T-helper 1 cell treated with Interleukin-12 subunit alpha and Interleukin-12 subunit beta and Interleukin-4 antibody, amounts not matched to agents 30 μg/mL and 1 μg/mL, for 36 hours (primary cell): Measurements from ENCODE around the gene ORM2.

Source experiments
- H3K27ac Mint-ChIP-seq: one replicate; pipeline ENCODE4 v1.8.0; 2021; ENCODE audit warnings: mild to moderate bottlenecking, mixed read lengths
- H3K27me3 Mint-ChIP-seq: one replicate; pipeline ENCODE4 v1.8.0; 2021; ENCODE audit warnings: low read depth, mixed read lengths
- H3K36me3 Mint-ChIP-seq: one replicate; pipeline ENCODE4 v1.8.0; 2021; ENCODE audit warnings: low read depth, mixed read lengths
- H3K4me1 Mint-ChIP-seq: one replicate; pipeline ENCODE4 v1.8.0; 2021; ENCODE audit warnings: low read depth, mixed read lengths
- H3K4me3 Mint-ChIP-seq: one replicate; pipeline ENCODE4 v1.8.0; 2021; ENCODE audit warnings: mild to moderate bottlenecking, moderate library complexity, mixed read lengths
- H3K9me3 Mint-ChIP-seq: one replicate; pipeline ENCODE4 v1.8.0; 2021; ENCODE audit warnings: mixed read lengths

ORM2 gene

DNA sequence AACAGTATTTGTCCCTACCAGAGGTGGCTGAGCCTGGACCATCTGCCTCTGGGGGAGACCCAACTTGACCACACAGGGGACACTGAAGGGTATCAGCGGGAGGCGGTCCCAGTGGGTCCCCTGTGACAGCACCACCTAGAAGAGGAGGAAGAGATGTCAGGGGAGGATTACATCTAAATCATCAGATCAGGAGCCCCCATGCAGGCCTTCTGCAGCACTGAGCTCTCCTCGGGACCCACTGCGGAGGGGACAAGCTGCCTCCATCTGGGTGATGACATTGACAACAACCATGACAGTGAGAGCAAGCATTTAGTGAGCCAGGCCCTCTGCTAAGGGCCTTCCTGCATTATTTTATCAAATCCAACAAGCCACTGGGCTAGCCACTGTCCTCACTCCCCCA, 12.3 kb downstream of the ORM2 start:
- Mint-ChIP-seq H3K4me3 (no peak overlapping the region), H3K9me3 (no peaks in the 10 kb centered on the region), H3K27me3 (no peaks in the 10 kb centered on the region), H3K4me1 (peaks cover 26% of the 10 kb centered on the region), H3K36me3 (peaks cover 83% of the 10 kb centered on the region), H3K27ac (peak overlapping the region; percentile 26)

DNA sequence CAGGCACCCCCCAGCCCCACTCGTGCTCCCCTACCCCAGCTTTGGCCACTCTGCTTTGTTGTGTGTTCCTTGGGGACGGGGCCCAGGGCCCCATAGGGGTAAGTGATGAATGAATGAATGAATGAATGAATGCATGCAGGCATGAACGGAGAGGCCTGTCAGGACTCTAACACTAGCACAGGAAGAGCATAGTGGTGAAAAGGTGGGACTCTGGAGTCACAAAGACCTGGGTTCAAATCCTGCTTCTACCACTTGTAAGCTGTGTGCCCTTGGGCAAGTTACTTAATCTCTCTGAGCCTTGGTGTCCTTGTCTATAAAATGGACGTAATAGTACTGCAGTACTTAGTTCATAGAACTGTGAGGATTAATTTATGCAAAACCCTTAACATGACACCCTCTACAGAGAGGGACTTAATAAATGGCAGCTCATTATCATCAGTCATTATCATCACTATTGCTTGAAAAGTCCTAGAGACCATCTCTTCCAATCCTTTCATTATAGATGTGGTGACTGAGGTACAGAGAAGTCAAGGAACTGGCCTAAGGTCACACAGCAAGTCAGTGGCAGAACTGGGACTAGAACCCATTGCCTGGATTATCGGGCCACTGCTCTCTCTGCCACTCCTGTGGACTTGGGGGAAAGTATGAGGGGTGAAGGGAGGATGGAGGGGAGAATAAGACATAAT, 13.2 kb downstream of the ORM2 start:
- H3K9me3 Mint-ChIP-seq = no peaks in the 10 kb centered on the region
- H3K4me3 Mint-ChIP-seq = no peak overlapping the region
- H3K4me1 Mint-ChIP-seq = peaks cover 26% of the 10 kb centered on the region
- H3K36me3 Mint-ChIP-seq = peaks cover 83% of the 10 kb centered on the region
- H3K27ac Mint-ChIP-seq = no peak overlapping the region
- no peaks in the 10 kb centered on the region for H3K27me3 Mint-ChIP-seq

DNA sequence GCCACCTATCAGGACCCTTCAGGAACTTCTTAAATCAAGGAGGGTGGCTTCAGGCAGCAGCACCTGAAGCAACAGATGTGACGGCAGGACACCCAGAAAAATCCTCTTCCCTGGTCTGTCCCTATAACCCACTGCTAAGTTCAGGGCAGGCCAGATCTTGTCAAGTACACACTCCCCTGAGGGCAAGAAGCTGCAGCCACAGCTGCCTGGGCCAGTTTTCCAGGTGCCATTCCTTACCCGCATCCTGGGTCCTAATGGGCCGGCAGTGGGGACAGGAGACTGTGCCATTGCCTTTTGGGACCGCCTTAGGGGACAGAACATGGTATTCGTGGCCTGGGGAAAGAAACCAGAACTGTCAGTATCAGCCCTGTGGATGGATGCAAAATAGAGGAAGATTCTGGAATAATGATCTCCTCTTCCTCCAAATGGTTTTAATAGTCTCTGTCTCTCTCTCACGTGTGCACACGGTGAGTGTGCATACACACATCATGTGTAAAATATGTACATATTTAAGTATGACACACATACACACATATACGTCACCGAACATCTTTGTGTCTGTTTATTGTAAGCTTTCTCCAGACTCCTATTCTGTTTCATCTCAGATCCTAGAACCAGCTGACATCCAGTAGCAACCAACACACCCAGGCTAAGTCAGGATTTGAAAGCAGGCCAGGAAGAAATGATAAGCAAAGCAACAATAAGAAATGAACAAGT, 14.0 kb downstream of the ORM2 start:
- Mint-ChIP-seq H3K27me3 (no peaks in the 10 kb centered on the region), H3K36me3 (peaks cover 85% of the 10 kb centered on the region), H3K4me1 (peaks cover 30% of the 10 kb centered on the region), H3K9me3 (no peaks in the 10 kb centered on the region), H3K4me3 (no peak overlapping the region), H3K27ac (no peak overlapping the region)

DNA sequence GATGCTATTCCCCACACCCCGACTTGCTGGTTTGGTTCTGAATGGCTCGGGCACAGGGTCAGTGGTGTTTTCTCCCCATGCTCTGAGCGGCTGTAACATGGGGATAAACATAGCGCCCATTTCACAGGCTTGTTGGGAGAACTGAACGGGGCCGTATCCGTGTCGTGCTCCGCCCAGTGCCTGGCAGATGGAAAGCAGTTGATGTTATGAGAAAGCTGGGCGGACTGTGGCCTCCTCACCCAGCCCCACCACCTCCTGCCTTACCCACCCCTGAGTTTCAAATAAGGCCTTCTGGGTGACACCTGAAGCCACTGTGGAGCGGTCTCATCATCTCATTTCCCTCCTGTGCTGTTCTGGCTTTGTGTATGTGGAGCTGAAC, 14.5 kb downstream of the ORM2 start:
- H3K4me1 Mint-ChIP-seq = peaks cover 31% of the 10 kb centered on the region
- H3K36me3 Mint-ChIP-seq = peaks cover 85% of the 10 kb centered on the region
- no peaks in the 10 kb centered on the region for H3K9me3 Mint-ChIP-seq
- no peak overlapping the region for H3K27ac Mint-ChIP-seq
- no peaks in the 10 kb centered on the region for H3K27me3 Mint-ChIP-seq
- no peak overlapping the region for H3K4me3 Mint-ChIP-seq

DNA sequence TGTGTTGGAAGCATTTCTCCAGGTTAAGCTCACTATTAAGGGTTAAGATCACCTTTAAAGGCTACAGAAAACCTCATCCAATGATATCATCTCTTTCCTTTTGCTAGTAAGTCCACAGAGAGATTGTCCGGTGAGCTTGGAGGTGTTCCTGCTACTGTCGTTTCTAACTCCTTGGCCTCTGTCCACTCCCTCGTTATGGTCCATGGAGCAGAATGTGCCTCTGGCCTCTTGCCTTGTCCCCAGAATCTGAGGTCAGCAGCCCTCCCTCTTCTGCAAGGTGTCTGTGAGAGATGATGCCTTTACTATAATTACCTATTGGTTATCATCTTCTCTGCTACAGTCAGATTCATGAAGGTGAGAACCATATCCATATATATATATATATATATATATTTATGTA, 15.0 kb downstream of the ORM2 start:
- H3K4me3 Mint-ChIP-seq = no peak overlapping the region
- H3K9me3 Mint-ChIP-seq = no peaks in the 10 kb centered on the region
- no peak overlapping the region for H3K27ac Mint-ChIP-seq
- H3K4me1 Mint-ChIP-seq = peaks cover 32% of the 10 kb centered on the region
- no peaks in the 10 kb centered on the region for H3K27me3 Mint-ChIP-seq
- peaks cover 85% of the 10 kb centered on the region for H3K36me3 Mint-ChIP-seq

DNA sequence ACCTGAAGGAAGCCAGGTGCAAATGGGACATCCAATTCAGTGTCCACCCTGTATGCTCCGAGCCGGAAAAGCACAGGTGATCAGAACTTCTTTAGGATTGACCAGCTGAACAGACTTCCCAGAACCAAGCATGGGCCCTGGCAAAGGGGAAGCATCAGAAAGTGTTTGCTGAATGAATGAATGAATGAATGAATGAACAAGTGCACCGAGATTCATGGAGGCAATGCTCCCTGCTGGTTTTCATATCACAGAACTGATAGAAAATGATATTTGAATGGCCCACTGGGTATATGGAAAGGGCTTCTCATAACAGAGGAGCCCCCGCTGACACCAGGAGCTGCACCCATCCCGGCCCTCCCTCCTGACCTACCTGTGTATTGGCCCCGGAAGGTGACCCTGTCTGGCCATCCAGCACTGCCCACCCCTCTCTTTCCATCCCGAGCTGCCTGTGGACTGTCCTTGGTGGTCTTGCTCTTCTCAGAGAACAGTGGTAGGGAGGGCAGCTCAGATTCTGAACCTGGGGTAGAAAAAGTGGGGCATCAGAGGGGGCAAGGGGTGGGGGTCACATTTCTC, 15.9 kb downstream of the ORM2 start:
- no peaks in the 10 kb centered on the region for H3K9me3 Mint-ChIP-seq
- peaks cover 40% of the 10 kb centered on the region for H3K4me1 Mint-ChIP-seq
- H3K27ac Mint-ChIP-seq = no peak overlapping the region
- no peaks in the 10 kb centered on the region for H3K27me3 Mint-ChIP-seq
- H3K36me3 Mint-ChIP-seq = peaks cover 87% of the 10 kb centered on the region
- H3K4me3 Mint-ChIP-seq = no peak overlapping the region

DNA sequence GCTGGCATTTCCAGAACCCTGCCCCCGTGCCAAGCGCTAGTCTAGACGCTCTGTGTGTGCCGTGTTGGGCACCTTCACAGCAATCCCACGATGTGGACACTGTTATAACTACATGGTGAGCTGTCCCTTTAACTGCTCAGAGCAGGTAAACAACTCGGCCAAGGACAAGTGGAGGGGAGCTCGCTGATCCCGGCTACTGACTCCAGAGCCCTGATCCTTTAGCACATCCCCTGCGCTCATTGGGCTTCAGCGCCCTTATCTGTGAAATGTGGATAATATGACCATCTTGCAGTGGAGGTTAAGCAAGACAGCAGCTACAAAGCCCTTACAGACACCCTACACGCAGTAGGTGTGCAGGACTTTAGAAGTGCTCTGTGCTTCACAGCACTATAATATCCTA, 16.5 kb downstream of the ORM2 start:
- no peak overlapping the region for H3K27ac Mint-ChIP-seq
- peaks cover 42% of the 10 kb centered on the region for H3K4me1 Mint-ChIP-seq
- no peak overlapping the region for H3K4me3 Mint-ChIP-seq
- H3K36me3 Mint-ChIP-seq = peaks cover 85% of the 10 kb centered on the region
- H3K27me3 Mint-ChIP-seq = no peaks in the 10 kb centered on the region
- no peaks in the 10 kb centered on the region for H3K9me3 Mint-ChIP-seq

DNA sequence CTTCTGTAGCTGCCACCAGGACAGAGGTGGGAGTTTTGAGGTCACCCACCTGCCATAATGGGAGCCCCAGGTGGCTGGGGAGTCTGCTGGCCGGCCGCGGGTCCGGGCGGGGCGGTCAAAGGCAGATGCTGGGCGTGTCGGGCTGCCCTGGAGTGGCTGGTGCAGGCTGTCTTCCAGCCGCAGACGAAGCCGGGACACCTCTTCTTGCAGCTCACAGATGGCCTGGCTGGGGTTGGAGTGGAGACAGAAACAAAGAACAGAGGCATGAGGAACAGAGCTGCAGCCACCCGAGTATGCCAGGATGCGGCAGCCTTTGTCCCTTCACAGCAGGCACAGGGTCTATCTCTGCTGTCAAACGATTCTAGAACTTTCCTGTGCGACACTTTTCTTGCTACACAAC, 18.0 kb downstream of the ORM2 start:
- peaks cover 39% of the 10 kb centered on the region for H3K4me1 Mint-ChIP-seq
- peak overlapping the region; percentile 41 for H3K27ac Mint-ChIP-seq
- peaks cover 80% of the 10 kb centered on the region for H3K36me3 Mint-ChIP-seq
- no peaks in the 10 kb centered on the region for H3K27me3 Mint-ChIP-seq
- H3K9me3 Mint-ChIP-seq = no peaks in the 10 kb centered on the region
- H3K4me3 Mint-ChIP-seq = no peak overlapping the region

DNA sequence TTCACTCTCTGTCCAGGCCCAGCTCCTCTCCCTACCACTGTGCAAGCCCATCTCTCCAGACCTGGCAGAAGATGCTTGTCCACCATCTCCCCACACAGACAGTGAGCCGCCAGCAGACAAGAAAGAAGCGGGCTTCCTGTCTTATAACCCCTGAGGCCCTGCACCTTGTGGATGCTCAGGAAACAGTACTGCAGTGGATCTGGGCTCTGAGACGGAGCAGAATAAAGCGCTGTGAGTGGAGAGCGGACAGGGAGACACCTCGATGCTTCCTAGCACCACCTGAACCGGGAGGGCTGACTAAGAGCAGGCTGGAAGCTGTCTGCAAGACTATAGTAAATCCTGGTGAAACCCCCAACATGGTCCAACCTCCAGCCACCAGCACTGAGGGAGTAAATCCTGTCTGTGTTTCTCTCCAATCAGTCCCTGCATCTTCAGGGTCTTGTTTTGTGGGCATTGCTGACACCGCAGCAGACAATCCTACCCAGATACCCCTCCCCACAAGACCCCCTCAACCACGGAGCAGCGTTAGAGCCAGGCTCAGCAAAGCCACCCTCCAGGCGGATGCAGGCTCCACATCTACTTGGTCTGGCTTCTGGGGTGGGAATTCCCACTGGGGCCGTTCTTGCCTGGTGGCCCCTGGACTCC, 18.7 kb downstream of the ORM2 start:
- Mint-ChIP-seq H3K4me1 (peaks cover 37% of the 10 kb centered on the region), H3K9me3 (no peaks in the 10 kb centered on the region), H3K27me3 (no peaks in the 10 kb centered on the region), H3K36me3 (peaks cover 77% of the 10 kb centered on the region), H3K4me3 (no peak overlapping the region), H3K27ac (peak overlapping the region; percentile 92)

DNA sequence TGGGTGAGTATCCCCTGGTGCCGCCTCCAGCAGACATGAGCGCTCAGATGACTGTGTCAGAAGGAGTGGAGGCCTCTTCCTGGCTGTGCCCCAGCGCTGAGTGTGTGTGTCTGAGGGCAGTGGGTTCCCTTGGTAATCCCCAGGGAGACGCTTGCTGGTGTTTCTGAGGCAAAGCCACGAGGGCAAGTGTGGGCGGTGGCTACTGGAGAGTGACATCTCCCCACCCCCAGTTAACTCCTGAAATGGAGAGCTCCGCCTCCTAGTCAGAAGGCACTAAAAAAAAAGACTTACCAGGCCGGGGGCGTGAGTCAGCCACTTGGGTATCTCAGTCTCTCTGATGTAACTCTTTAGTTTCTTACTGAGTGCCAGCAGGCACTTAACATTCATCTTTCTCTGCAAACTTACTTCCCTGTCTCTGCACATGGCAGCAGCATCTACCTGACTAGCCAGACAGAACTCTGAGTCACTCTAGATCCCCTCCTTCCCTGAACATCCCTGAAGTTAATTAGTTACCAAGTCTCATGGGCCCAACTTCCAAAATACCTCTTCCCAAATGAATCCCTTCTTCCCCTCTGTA, 19.3 kb downstream of the ORM2 start:
- Mint-ChIP-seq H3K27ac (peak overlapping the region; percentile 92), H3K4me1 (peaks cover 35% of the 10 kb centered on the region), H3K27me3 (no peaks in the 10 kb centered on the region), H3K4me3 (peak overlapping the region; percentile 52), H3K9me3 (no peaks in the 10 kb centered on the region), H3K36me3 (peaks cover 73% of the 10 kb centered on the region)

DNA sequence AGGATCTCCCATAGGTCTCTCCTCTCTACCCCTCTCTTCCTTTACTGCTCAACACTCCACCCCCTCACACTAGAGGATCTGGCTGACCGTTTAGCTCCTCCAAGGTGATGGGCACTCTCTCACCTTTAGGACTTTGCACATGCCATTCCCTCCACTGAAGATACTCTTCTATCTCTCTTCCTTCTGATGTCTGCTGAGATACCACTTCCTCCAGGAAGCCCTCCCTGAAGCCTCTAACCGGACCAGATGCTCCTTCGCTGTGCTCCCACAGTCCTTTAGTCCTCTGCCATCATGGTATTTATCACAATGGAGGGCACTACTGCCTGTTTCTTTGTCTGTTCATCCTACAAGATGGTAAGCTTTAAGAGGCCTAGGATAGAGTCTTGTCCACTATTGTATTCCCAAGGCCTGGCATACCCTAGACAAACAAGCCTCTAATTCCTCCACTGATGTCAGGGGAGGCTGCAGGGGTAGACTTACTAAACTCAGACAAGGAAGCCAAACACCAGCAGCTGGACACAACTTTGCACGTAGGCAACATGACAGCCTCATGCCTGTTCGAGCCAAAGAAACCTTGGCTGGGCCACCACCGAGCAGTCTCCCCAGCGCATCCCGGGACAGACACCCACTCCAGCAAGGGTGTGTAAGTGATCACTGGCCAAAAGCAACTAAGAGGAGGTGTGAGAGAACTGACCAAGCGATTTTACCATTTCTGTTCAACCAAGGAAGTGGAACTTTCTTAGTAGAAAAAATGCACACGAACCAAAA, 20.2 kb downstream of the ORM2 start:
- peak overlapping the region; percentile 92 for H3K27ac Mint-ChIP-seq
- H3K9me3 Mint-ChIP-seq = no peaks in the 10 kb centered on the region
- H3K4me3 Mint-ChIP-seq = peak overlapping the region; percentile 52
- peaks cover 30% of the 10 kb centered on the region for H3K4me1 Mint-ChIP-seq
- H3K36me3 Mint-ChIP-seq = peaks cover 65% of the 10 kb centered on the region
- H3K27me3 Mint-ChIP-seq = no peaks in the 10 kb centered on the region

DNA sequence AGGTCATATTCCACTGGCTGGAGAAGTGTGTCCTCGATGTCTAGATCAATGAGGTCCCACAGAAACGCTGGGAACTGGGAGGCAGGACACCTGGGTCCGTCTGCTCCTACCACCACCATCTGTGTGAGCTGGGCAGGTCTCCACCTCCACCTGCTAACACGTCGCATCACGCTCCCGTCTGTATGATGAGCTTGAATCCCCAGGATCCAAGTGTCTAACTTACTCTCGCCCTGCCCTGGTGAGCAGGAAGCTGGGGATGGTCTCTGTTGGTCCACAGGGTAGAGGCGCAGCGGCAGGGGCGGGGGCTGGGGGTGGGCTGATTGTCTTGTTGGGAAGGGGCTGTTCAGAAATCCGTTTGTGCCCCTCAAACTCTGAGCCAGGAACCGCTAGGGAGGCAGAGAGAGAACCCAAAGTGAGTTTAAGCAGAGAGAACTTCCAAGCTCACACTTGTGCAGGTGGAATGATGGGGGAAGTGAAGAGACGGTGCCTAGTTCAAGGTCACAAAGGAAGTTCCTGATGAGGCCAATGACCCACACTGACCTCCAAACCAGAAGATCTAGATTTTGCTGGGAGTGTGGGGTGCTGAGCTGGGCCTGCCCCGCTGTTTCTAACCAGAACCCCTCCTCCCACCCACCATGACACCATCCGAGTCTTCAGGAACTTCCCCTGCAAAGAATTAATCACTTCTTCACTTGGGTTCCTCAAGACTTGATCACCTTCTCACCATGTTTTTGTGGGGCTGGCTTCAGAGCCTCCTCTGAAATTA, 21.1 kb downstream of the ORM2 start:
- H3K36me3 Mint-ChIP-seq = peaks cover 57% of the 10 kb centered on the region
- H3K27ac Mint-ChIP-seq = peak overlapping the region; percentile 92
- no peaks in the 10 kb centered on the region for H3K27me3 Mint-ChIP-seq
- no peaks in the 10 kb centered on the region for H3K9me3 Mint-ChIP-seq
- peaks cover 30% of the 10 kb centered on the region for H3K4me1 Mint-ChIP-seq
- no peak overlapping the region for H3K4me3 Mint-ChIP-seq

DNA sequence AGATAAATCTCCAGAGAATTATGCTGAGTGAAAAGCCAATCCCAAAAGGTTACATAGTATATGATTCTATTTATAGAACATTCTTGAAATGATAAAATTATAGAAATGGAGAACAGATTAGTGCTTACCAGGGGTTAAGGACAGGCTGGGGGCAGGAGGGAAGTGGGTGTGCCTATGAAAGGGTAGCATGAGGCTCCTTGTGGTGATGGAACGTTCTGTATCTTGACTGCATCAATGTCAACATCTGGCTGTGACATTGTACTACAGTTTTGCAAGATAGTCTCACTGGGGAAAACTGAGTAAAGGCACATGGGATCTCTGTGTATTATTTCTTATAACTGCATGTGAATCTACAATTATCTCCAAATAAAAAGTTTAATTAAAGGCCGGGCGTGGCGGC, 22.3 kb downstream of the ORM2 start:
- peak overlapping the region; percentile 31 for H3K27ac Mint-ChIP-seq
- no peaks in the 10 kb centered on the region for H3K27me3 Mint-ChIP-seq
- no peak overlapping the region for H3K4me3 Mint-ChIP-seq
- H3K4me1 Mint-ChIP-seq = peaks cover 34% of the 10 kb centered on the region
- H3K9me3 Mint-ChIP-seq = no peaks in the 10 kb centered on the region
- H3K36me3 Mint-ChIP-seq = peaks cover 53% of the 10 kb centered on the region
